Thoracic aorta (tissue), 2 donors: ENCODE results near the gene RASL11A. TPM values are rescaled to one million over a fixed set of nuclear protein-coding genes. Genes with fewer than 3 reads are reported as not detected.

Experiments
- ATAC-seq: fragments of 150-250 bp; one replicate; pipeline ENCODE4 v1.8.0; 2017; ENCODE audit warnings: low read depth; ENCODE audit not compliant: insufficient number of reproducible peaks, low FRiP score
- DNase-seq: peaks from one replicate; pipeline ENCODE4 v3.0.0-alpha.2; 2020; ENCODE audit warnings: low spot score
- H3K27ac ChIP-seq, 2 donors: fragments of 200-600 bp; sonication (generic); 1 replicate in 1 of 2; 2 replicates in 1 of 2; pipeline ENCODE4 v1.5.1; 2016; ENCODE audit warnings: mild to moderate bottlenecking in 2 of 2, moderate library complexity in 2 of 2
- H3K27me3 ChIP-seq: fragments of 200-600 bp; sonication (generic); replicated peaks from 2 replicates; pipeline ENCODE4 v1.6.0; 2016; ENCODE audit warnings: mild to moderate bottlenecking; ENCODE audit not compliant: insufficient read depth
- H3K36me3 ChIP-seq: fragments of 200-600 bp; sonication (generic); one replicate; pipeline ENCODE4 v1.5.1; 2016
- H3K4me1 ChIP-seq, 2 donors: fragments of 200-600 bp; sonication (generic); 1 replicate in 1 of 2; 2 replicates in 1 of 2; pipeline versions ENCODE4 v1.5.1 to v1.6.0; 2016; ENCODE audit warnings: low read depth in 2 of 2, mild to moderate bottlenecking in 1 of 2; ENCODE audit not compliant: control insufficient read depth in 1 of 2
- H3K4me3 ChIP-seq: fragments of 200-600 bp; sonication (generic); 2 replicates; pipeline ENCODE4 v1.5.1; 2016; ENCODE audit warnings: mild to moderate bottlenecking
- H3K9me3 ChIP-seq: fragments of 200-600 bp; sonication (generic); 2 replicates; pipeline ENCODE4 v1.5.1; 2016
- total RNA-seq, 2 donors: library from RNA; depleted of rRNA; stranded (reverse); fragments of >200 nt; gene quantifications; one replicate each; pipeline versions ENCODE4 v1.1.0 to v1.2.3, GENCODE V29; 2016
- TF ChIP-seq, protein P1 (sequence below): fragments of 200-600 bp; sonication (generic); IDR thresholded peaks from one replicate; pipeline ENCODE4 v1.5.1; 2019; ENCODE audit warnings: antibody characterized with exemption

RASL11A gene
- total RNA-seq, 2 donors from 2014 or later: 57.6 to 81.6 TPM

DNA sequence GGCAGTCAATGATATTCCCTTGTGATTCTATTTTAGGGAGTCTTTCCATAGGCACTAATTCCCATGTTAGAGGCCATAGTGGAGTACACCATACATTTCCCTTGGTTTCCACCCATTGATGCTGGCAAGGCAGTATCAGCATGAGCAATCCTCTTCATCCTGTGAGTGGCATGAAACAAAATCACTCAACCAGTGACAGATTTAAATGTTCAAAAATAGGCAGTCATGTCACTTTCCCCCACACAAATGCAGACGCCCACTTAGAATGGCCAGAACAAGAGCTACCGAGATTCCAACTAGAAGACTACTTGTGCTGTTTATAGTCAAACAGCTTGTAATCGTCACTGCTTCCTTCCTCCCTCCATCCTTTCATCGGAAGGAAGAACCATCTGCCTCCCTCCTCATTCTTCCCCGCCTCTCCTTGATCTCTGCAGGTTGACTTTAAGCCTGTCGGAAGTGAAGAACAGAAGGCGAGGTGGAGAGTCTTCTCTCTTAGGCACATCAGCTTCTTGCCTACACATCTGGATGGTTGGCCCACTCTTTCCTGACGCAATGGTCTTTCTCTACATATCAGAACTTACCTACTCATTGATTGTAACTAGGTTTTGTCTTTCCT is 22.6 kb downstream of the RASL11A start:
- no peak for ATAC-seq
- no peaks in the 10 kb centered on the region for H3K36me3 ChIP-seq

DNA sequence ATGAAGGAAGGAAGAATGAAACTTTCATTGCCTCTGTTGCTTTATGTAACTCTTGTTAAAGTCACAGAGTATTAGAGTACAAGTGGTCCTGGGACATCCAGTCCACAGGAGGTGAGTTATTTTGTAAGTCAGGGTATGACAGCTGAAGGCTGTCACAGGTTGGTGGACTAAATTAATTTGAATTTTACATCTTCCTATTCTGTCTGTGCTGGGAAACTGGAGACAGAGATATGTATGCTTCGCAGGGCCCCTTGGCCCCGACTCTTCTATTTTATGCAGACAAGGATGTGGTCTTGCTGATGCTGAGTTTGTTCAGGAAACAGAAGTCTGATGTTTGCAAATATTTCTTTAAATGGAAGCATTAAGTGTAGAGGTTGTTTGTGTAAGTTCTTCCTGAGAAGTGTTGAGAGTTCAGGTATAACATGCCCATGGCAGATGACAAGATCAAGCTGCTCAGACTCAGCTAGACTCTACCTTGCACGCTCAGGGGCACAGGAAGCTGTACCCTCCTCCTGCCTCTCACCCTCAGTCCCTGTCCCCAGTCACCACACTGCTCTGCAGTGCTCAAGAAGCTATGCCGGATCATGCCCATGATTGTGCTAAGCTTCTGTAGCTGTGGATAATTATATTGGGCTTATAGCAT is 23.4 kb downstream of the RASL11A start:
- Histone ChIP-seq H3K9me3 (no peaks in the 10 kb centered on the region), H3K27me3 (no peaks in the 10 kb centered on the region), H3K4me1 (peaks cover 9 to 16% of the 10 kb centered on the region in 2 donors), H3K36me3 (no peaks in the 10 kb centered on the region), H3K27ac (no peak overlapping the region), H3K4me3 (no peak overlapping the region)
- TF ChIP-seq, protein P1, sequence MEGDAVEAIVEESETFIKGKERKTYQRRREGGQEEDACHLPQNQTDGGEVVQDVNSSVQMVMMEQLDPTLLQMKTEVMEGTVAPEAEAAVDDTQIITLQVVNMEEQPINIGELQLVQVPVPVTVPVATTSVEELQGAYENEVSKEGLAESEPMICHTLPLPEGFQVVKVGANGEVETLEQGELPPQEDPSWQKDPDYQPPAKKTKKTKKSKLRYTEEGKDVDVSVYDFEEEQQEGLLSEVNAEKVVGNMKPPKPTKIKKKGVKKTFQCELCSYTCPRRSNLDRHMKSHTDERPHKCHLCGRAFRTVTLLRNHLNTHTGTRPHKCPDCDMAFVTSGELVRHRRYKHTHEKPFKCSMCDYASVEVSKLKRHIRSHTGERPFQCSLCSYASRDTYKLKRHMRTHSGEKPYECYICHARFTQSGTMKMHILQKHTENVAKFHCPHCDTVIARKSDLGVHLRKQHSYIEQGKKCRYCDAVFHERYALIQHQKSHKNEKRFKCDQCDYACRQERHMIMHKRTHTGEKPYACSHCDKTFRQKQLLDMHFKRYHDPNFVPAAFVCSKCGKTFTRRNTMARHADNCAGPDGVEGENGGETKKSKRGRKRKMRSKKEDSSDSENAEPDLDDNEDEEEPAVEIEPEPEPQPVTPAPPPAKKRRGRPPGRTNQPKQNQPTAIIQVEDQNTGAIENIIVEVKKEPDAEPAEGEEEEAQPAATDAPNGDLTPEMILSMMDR: no peak
- no peak for DNase-seq
- no peak for ATAC-seq

More for the DNA sequence above, 22.6 kb downstream of the RASL11A start:
- no peak for DNase-seq
- Histone ChIP-seq H3K27me3 (no peaks in the 10 kb centered on the region), H3K9me3 (no peaks in the 10 kb centered on the region), H3K27ac (no peak overlapping the region), H3K4me3 (no peak overlapping the region), H3K4me1 (peaks cover 9 to 18% of the 10 kb centered on the region in 2 donors)
- TF ChIP-seq, protein P1: no peak

DNA sequence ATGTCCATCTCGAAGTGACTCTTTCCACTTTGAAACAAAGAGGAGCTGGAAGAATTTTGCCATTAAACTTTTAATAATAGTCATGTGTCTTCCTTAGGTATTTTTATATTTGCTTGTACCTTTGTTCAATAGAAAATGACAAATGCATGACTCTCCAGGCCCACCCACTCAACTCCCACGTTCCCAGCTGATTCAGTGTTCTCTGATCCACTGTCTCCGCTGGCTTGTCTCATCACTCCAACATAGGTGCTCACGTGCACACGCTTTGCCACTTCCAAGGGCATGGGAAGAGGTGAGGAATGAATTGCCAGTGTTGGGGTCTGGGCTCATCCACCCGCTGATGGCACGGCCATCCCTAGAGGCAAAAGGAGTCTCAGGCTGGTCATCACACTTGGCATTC is 24.5 kb downstream of the RASL11A start:
- ATAC-seq (no peak), DNase-seq (no peak)
- Histone ChIP-seq H3K9me3 (no peaks in the 10 kb centered on the region), H3K27ac (no peak overlapping the region), H3K4me3 (no peak overlapping the region), H3K4me1 (peaks cover 4 to 5% of the 10 kb centered on the region in 2 donors), H3K36me3 (no peaks in the 10 kb centered on the region), H3K27me3 (no peaks in the 10 kb centered on the region)
- TF ChIP-seq, protein P1: no peak

DNA sequence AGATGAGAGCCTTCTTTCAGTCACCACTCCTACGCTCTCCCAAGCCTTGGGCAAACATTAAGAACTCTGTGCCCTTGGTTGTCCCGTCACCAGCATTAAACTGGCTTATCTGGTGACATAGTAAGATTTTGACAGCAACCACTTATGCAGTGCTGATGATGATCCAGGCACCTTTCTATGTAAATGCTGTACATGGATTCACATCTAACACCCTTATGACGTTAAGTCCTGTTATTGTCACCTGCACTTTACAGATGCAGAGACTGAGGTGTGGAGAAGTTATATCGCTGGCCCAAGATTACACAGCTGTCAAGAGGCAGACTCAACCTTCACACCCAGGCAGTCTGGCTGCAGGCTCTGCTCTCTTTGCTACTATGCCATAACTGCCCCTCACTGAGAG is 25.0 kb downstream of the RASL11A start:
- no peak for ATAC-seq
- no peak for DNase-seq
- no peaks in the 10 kb centered on the region for H3K27me3 ChIP-seq
- no peak overlapping the region for H3K4me3 ChIP-seq
- no peaks in the 10 kb centered on the region for H3K36me3 ChIP-seq
- H3K4me1 ChIP-seq: no peaks in the 10 kb centered on the region
- no peak overlapping the region for H3K27ac ChIP-seq
- H3K9me3 ChIP-seq: no peaks in the 10 kb centered on the region
- TF ChIP-seq, protein P1: no peak

DNA sequence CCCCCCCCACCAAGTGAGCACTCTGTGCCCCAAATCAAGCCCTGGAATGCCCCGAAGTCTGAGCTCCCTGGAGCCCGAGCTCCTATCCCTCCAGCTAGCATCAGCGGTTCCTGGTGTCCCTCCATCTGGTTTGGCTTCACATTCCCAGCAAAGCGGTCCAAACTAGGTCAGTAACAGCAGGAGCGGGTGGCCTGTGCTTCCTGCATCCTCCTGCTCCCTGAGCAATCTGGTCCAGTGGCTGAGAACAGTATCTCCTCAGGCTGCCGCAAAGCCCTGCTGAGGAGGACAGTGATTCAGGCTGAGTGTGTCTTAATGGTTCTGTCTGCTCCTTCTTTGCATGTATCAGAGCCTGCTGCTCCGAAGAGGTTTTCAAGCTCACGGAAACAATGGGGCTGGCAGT is 25.9 kb downstream of the RASL11A start:
- TF ChIP-seq, protein P1: no peak
- DNase-seq: no peak
- H3K4me3 ChIP-seq: no peak overlapping the region
- H3K9me3 ChIP-seq: no peaks in the 10 kb centered on the region
- no peak for ATAC-seq
- no peak overlapping the region for H3K27ac ChIP-seq
- H3K36me3 ChIP-seq: no peaks in the 10 kb centered on the region
- no peaks in the 10 kb centered on the region for H3K4me1 ChIP-seq
- no peaks in the 10 kb centered on the region for H3K27me3 ChIP-seq
